Parathyroid adenoma (tissue), 2 donors: Measurements from ENCODE around the gene STK33.

ENCODE experiments used
- H2AFZ ChIP-seq: fragments of 300-600 bp; sonication (generic); one replicate; pipeline ENCODE4 v1.7.0; 2017; ENCODE audit warnings: antibody characterized with exemption, mild to moderate bottlenecking
- H3K27ac ChIP-seq: fragments of 300-600 bp; sonication (generic); one replicate; pipeline ENCODE4 v1.7.0; 2017
- H3K27me3 ChIP-seq: fragments of 300-600 bp; sonication (generic); one replicate; pipeline ENCODE4 v1.7.0; 2017; ENCODE audit warnings: low read length; ENCODE audit not compliant: control insufficient read depth, insufficient read depth
- H3K36me3 ChIP-seq: fragments of 300-600 bp; sonication (generic); one replicate; pipeline ENCODE4 v1.7.0; 2017; ENCODE audit warnings: low read length; ENCODE audit not compliant: control insufficient read depth, insufficient read depth
- H3K4me1 ChIP-seq: fragments of 300-600 bp; sonication (generic); one replicate; pipeline ENCODE4 v1.7.0; 2017; ENCODE audit warnings: control low read depth
- H3K4me2 ChIP-seq: fragments of 300-600 bp; sonication (generic); one replicate; pipeline ENCODE4 v1.7.0; 2017; ENCODE audit warnings: low read length
- H3K4me3 ChIP-seq: fragments of 300-600 bp; sonication (generic); one replicate; pipeline ENCODE4 v1.7.0; 2017; ENCODE audit warnings: low read depth, low read length
- H3K79me2 ChIP-seq: fragments of 300-600 bp; sonication (generic); one replicate; pipeline ENCODE4 v1.7.0; 2017; ENCODE audit warnings: control low read depth
- H3K9ac ChIP-seq: fragments of 300-600 bp; sonication (generic); one replicate; pipeline ENCODE4 v1.7.0; 2017; ENCODE audit warnings: mild to moderate bottlenecking
- H3K9me3 ChIP-seq: fragments of 300-600 bp; sonication (generic); one replicate; pipeline ENCODE4 v1.7.0; 2017; ENCODE audit warnings: low read length; ENCODE audit not compliant: control insufficient read depth
- TF ChIP-seq, protein P1 (sequence below): fragments of 300-600 bp; sonication (generic); IDR thresholded peaks from one replicate; pipeline ENCODE4 v1.7.0; 2017; ENCODE audit warnings: antibody characterized with exemption, mild to moderate bottlenecking
- donor health status: primary hyperparathyroidism.

Gene STK33

DNA sequence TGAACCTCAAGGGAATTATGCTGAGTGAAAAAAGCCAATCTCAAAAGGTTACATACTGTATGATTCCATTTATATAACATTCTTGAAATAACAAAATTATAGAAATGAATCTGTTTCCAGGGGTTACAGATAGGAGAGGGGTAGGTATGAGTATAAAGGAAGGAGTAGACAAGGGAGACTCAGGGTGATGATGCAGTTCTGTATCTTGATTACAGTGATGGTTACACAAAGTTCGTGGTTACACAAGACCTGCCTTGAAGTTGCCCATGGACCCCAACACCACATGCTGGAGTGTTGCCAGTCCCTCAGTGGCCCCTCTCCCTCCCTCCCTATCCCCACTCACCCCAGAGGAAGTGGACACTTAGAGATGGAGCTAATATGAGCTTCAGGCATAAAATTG lies 20.3 kb downstream of the STK33 start:
- no peak overlapping the region for H2AFZ ChIP-seq
- no peak overlapping the region for H3K4me2 ChIP-seq
- H3K4me3 ChIP-seq = no peak overlapping the region
- no peak overlapping the region for H3K9ac ChIP-seq
- no peaks in the 10 kb centered on the region for H3K36me3 ChIP-seq
- TF ChIP-seq, protein P1, sequence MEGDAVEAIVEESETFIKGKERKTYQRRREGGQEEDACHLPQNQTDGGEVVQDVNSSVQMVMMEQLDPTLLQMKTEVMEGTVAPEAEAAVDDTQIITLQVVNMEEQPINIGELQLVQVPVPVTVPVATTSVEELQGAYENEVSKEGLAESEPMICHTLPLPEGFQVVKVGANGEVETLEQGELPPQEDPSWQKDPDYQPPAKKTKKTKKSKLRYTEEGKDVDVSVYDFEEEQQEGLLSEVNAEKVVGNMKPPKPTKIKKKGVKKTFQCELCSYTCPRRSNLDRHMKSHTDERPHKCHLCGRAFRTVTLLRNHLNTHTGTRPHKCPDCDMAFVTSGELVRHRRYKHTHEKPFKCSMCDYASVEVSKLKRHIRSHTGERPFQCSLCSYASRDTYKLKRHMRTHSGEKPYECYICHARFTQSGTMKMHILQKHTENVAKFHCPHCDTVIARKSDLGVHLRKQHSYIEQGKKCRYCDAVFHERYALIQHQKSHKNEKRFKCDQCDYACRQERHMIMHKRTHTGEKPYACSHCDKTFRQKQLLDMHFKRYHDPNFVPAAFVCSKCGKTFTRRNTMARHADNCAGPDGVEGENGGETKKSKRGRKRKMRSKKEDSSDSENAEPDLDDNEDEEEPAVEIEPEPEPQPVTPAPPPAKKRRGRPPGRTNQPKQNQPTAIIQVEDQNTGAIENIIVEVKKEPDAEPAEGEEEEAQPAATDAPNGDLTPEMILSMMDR = no peak
- H3K9me3 ChIP-seq = no peaks in the 10 kb centered on the region
- no peaks in the 10 kb centered on the region for H3K4me1 ChIP-seq
- H3K27me3 ChIP-seq = no peaks in the 10 kb centered on the region
- H3K79me2 ChIP-seq = no peaks in the 10 kb centered on the region
- H3K27ac ChIP-seq = no peak overlapping the region

DNA sequence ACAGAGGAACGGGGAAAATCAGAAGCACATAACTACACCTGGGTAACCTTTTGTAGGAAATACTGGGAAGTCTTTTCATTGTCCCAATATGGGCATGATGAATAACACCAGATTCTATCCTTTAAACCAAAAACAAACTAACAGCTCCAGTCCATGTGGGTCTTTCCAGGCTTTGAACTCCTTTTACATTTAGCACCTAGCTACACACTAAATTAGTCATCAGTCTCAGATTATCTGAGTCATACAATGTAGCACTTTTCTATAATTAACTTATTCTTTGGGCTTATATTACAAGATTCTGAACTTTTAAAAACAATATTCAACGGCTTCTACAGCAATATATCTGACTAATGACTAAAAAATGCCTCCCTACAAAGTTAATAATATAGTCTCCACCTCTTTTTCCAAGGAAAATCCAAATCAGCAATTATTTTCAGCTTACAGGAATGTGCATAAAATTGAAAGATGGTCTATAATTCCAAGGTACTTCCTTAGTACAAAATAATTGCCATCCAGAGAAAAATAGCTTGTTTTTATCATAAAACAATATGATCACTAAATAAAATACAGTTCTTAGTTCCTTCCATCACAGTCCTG lies 26.3 kb downstream of the STK33 start:
- Histone ChIP-seq H3K27me3 (no peaks in the 10 kb centered on the region), H3K79me2 (peaks cover 2% of the 10 kb centered on the region), H3K4me2 (no peak overlapping the region), H3K4me1 (no peaks in the 10 kb centered on the region), H3K9me3 (no peaks in the 10 kb centered on the region), H3K27ac (no peak overlapping the region), H3K4me3 (no peak overlapping the region), H2AFZ (no peak overlapping the region), H3K36me3 (no peaks in the 10 kb centered on the region), H3K9ac (no peak overlapping the region)
- TF ChIP-seq, protein P1 = no peak

DNA sequence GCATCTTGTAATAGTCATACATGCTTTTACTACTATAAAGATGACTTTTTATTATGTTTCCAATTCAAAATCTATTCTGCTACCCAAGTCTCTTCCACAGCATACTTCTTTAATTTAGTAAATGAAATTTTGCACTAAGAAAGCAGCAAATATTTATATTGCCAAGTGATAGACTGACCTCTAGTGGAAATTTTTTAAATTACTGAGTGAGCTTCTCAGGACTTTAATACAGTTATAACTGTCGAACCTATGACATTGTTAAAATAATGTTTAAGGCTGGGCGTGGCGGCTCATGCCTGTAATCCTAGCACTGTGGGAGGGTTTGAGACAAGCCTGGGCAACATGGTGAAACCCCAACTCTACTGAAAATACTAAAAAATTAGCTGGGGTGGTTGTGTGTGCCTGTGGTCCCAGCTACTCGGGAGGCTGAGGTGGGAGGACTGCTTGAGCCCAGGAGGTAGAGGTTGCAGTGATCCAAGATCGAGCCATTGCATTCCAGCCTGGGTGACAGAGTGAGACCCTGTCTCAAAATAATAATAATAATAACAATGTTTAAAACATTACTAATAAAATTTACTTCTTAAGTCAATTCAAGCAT lies 27.3 kb downstream of the STK33 start:
- no peak overlapping the region for H3K4me3 ChIP-seq
- H3K27me3 ChIP-seq = no peaks in the 10 kb centered on the region
- no peaks in the 10 kb centered on the region for H3K4me1 ChIP-seq
- H3K27ac ChIP-seq = no peak overlapping the region
- H3K9ac ChIP-seq = no peak overlapping the region
- H3K9me3 ChIP-seq = no peaks in the 10 kb centered on the region
- TF ChIP-seq, protein P1 = peak; percentile 62
- H2AFZ ChIP-seq = no peak overlapping the region
- no peak overlapping the region for H3K4me2 ChIP-seq
- no peaks in the 10 kb centered on the region for H3K36me3 ChIP-seq
- H3K79me2 ChIP-seq = peaks cover 5% of the 10 kb centered on the region

DNA sequence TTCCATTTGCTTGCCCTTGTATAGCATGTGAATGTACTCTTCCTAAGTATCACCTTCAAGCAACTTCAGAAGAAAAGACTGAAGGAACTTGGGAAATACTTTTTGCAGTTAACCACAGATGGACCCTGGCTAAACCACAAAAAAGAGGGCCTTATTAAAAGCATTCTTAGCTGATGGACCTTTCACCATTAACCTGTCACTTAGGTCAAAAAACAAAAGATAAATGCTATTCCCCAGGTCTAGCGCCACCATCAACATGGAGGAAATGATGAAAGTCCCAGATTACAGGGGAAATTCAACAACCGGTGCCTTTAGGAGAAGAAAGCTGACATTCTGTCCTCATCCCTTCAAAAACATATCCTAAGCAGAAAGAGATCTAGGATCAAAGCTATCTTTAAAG lies 29.5 kb downstream of the STK33 start:
- Histone ChIP-seq H3K79me2 (peaks cover 6% of the 10 kb centered on the region), H3K9ac (no peak overlapping the region), H3K4me3 (no peak overlapping the region), H3K4me2 (no peak overlapping the region), H3K36me3 (no peaks in the 10 kb centered on the region), H2AFZ (no peak overlapping the region), H3K27me3 (no peaks in the 10 kb centered on the region), H3K4me1 (no peaks in the 10 kb centered on the region), H3K27ac (no peak overlapping the region), H3K9me3 (no peaks in the 10 kb centered on the region)
- TF ChIP-seq, protein P1 = no peak

DNA sequence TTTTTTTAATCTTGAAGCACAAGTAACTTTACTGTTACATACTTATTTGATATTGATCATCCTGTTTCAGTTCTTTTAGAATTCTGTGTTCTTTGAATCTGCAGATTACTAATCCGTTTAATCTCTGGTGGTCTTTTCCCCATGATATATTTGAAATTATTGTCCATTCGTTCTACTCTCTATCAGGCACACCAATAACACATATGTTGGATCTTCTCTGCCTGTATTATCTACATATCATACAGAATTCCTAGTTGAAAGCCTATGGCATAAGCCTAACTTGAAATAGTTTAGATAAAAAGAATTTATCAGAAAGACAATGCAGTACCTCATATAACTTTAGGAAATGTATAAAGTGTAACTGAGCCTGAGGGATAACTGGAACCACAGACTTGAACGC lies 32.6 kb downstream of the STK33 start:
- H3K36me3 ChIP-seq = no peaks in the 10 kb centered on the region
- no peak overlapping the region for H3K9ac ChIP-seq
- no peak overlapping the region for H3K4me2 ChIP-seq
- no peaks in the 10 kb centered on the region for H3K9me3 ChIP-seq
- H3K79me2 ChIP-seq = peaks cover 9% of the 10 kb centered on the region
- no peaks in the 10 kb centered on the region for H3K4me1 ChIP-seq
- H3K27ac ChIP-seq = no peak overlapping the region
- no peak overlapping the region for H3K4me3 ChIP-seq
- TF ChIP-seq, protein P1 = no peak
- H3K27me3 ChIP-seq = no peaks in the 10 kb centered on the region
- H2AFZ ChIP-seq = no peak overlapping the region
